CD8-positive, alpha-beta memory T cell (primary cell): ENCODE measurements around the gene GAPVD1. TPM values are rescaled to one million over a fixed set of nuclear protein-coding genes. Genes with fewer than 3 reads are reported as not detected.
A peak's percentile ranks its signal among the peaks of the same experiment; 100 is the strongest.
"Not testable (repeated sequence)": the region's sequence is repeated elsewhere in the genome, so short reads cannot be mapped to it uniquely, and the experiment has no call there.

Experiments
- CTCF ChIA-PET: fragments of 350-600 bp; sonication (Branson Sonifier 250); formaldehyde crosslinking; loops from one replicate; lab custom pipeline; 2021; ENCODE audit warnings: antibody characterized with exemption; lab: Charles Lee
- POLR2A ChIA-PET: fragments of 350-600 bp; sonication (Branson Sonifier 250); formaldehyde crosslinking; loops from one replicate; lab custom pipeline; 2021; ENCODE audit warnings: antibody characterized with exemption; lab: Charles Lee
- DNase-seq, 5 donors: peaks; one replicate each; pipeline versions ENCODE4 v3.0.0 to v3.0.0-alpha.2; 2020 to 2022; ENCODE audit warnings: mixed read lengths in 1 of 5
- H3K27ac ChIP-seq: one replicate; pipeline ENCODE4 v1.7.0; 2013; ENCODE audit warnings: low read depth, mild to moderate bottlenecking, low read length, moderate library complexity
- H3K27me3 ChIP-seq: 2 replicates; pipeline ENCODE4 v1.7.0; 2013; ENCODE audit warnings: low read length, mild to moderate bottlenecking; ENCODE audit not compliant: insufficient read depth, poor library complexity, severe bottlenecking
- H3K36me3 ChIP-seq: 2 replicates; pipeline ENCODE4 v1.7.0; 2013; ENCODE audit warnings: mild to moderate bottlenecking, low read length, moderate library complexity; ENCODE audit not compliant: insufficient read depth
- H3K4me1 ChIP-seq: 2 replicates; pipeline ENCODE4 v1.7.0; 2013; ENCODE audit warnings: mild to moderate bottlenecking, low read length, moderate library complexity; ENCODE audit not compliant: insufficient read depth
- H3K4me3 ChIP-seq: 2 replicates; pipeline ENCODE4 v1.7.0; 2013; ENCODE audit warnings: mild to moderate bottlenecking, low read length
- H3K9me3 ChIP-seq: 2 replicates; pipeline ENCODE4 v1.7.0; 2013; ENCODE audit warnings: mild to moderate bottlenecking, low read length
- H3K27ac Mint-ChIP-seq, 8 donors: one replicate each; pipeline ENCODE4 v1.8.0; 2020 to 2021; ENCODE audit warnings: mixed read lengths in 8 of 8, mild to moderate bottlenecking in 6 of 8, inconsistent platforms in 3 of 8, moderate library complexity in 3 of 8
- H3K27me3 Mint-ChIP-seq, 2 donors: one replicate each; pipeline ENCODE4 v1.8.0; 2020 to 2021; ENCODE audit warnings: mixed read lengths in 2 of 2, mild to moderate bottlenecking in 1 of 2, moderate library complexity in 1 of 2
- H3K36me3 Mint-ChIP-seq, 3 donors: one replicate each; pipeline ENCODE4 v1.8.0; 2020 to 2021; ENCODE audit warnings: mixed read lengths in 3 of 3, inconsistent platforms in 1 of 3, mild to moderate bottlenecking in 1 of 3
- H3K4me1 Mint-ChIP-seq, 3 donors: one replicate each; pipeline ENCODE4 v1.8.0; 2020 to 2021; ENCODE audit warnings: mixed read lengths in 3 of 3, inconsistent platforms in 1 of 3, mild to moderate bottlenecking in 1 of 3
- H3K4me3 Mint-ChIP-seq, 7 donors: one replicate each; pipeline ENCODE4 v1.8.0; 2020 to 2021; ENCODE audit warnings: mixed read lengths in 7 of 7, mild to moderate bottlenecking in 6 of 7, moderate library complexity in 4 of 7, inconsistent platforms in 2 of 7
- H3K9me3 Mint-ChIP-seq, 5 donors: one replicate each; pipeline ENCODE4 v1.8.0; 2020 to 2022; ENCODE audit warnings: mixed read lengths in 5 of 5, mild to moderate bottlenecking in 3 of 5, moderate library complexity in 2 of 5, inconsistent platforms in 1 of 5
- polyA plus RNA-seq: library from polyadenylated mRNA; unstranded; fragments of 300-500 nt; fragmentation: Illumina TruSeq; gene quantifications from one replicate; pipeline ENCODE4 v1.2.3, GENCODE V29; 2021
- total RNA-seq, 2 experiments: library from RNA; stranded (reverse); gene quantifications; one replicate each; pipeline ENCODE4 v1.2.3, GENCODE V29; 2021

Gene GAPVD1
- total and polyA plus RNA-seq, 3 experiments from 2014 or later: 42.7 to 55.4 (median 44.8) TPM

- Mint-ChIP-seq H3K4me1 (peaks cover 46 to 59% (median 51%) of the 10 kb centered on the region in 3 donors), H3K9me3 (no peaks in the 10 kb centered on the region), H3K27ac (peak overlapping the region; percentile 61 to 84 (median 69)), H3K27me3 (peaks cover 0 to 6% of the 10 kb centered on the region in 2 donors), H3K4me3 (peak overlapping the region in 6 of 7 donors; percentile 13 to 94 (median 60)), H3K36me3 (peaks cover 19 to 87% (median 32%) of the 10 kb centered on the region in 3 donors)
- H3K36me3 ChIP-seq: peaks cover 53% of the 10 kb centered on the region
- no peaks in the 10 kb centered on the region for H3K9me3 ChIP-seq
- peak in 1 of 5 donors; percentile 17 for DNase-seq
- H3K4me1 ChIP-seq: peaks cover 51% of the 10 kb centered on the region
- H3K27me3 ChIP-seq: no peaks in the 10 kb centered on the region
- ChIA-PET CTCF (no interaction called here), POLR2A (interaction anchor here (0.6 kb wide), 1 partner anchor 62 kb away, joined by 12 read pairs; no protein-coding TSS in a partner anchor)
- H3K27ac ChIP-seq: no peak overlapping the region
- peak overlapping the region; percentile 0 for H3K4me3 ChIP-seq
These were observed 25.7 kb upstream of the GAPVD1 start for GRCh38 chr9:125235804-125236519.

GRCh38 chr9:125236520-125237159 is 25.0 kb upstream of the GAPVD1 start:
- peaks cover 0 to 12% of the 10 kb centered on the region in 2 donors for H3K27me3 Mint-ChIP-seq
- peak overlapping the region in 6 of 8 donors; percentile 14 to 84 (median 69) for H3K27ac Mint-ChIP-seq
- CTCF ChIA-PET, H3K4me3 ChIP-seq, H3K27me3 ChIP-seq, H3K9me3 Mint-ChIP-seq, H3K27ac ChIP-seq, H3K9me3 ChIP-seq: not testable (repeated sequence)
- DNase-seq: peak in 1 of 5 donors; percentile 3
- peaks cover 53% of the 10 kb centered on the region for H3K36me3 ChIP-seq
- peaks cover 51 to 62% (median 51%) of the 10 kb centered on the region in 3 donors for H3K4me1 Mint-ChIP-seq
- POLR2A ChIA-PET: interaction anchor here (0.6 to 1.2 kb wide), 2 partner anchors 25 to 61 kb away, joined by 3 to 12 read pairs; partner anchors contain the start of gene GAPVD1
- H3K4me1 ChIP-seq: peaks cover 52% of the 10 kb centered on the region
- peaks cover 19 to 89% (median 32%) of the 10 kb centered on the region in 3 donors for H3K36me3 Mint-ChIP-seq
- peak overlapping the region; percentile 15 to 94 (median 57) for H3K4me3 Mint-ChIP-seq

DNA sequence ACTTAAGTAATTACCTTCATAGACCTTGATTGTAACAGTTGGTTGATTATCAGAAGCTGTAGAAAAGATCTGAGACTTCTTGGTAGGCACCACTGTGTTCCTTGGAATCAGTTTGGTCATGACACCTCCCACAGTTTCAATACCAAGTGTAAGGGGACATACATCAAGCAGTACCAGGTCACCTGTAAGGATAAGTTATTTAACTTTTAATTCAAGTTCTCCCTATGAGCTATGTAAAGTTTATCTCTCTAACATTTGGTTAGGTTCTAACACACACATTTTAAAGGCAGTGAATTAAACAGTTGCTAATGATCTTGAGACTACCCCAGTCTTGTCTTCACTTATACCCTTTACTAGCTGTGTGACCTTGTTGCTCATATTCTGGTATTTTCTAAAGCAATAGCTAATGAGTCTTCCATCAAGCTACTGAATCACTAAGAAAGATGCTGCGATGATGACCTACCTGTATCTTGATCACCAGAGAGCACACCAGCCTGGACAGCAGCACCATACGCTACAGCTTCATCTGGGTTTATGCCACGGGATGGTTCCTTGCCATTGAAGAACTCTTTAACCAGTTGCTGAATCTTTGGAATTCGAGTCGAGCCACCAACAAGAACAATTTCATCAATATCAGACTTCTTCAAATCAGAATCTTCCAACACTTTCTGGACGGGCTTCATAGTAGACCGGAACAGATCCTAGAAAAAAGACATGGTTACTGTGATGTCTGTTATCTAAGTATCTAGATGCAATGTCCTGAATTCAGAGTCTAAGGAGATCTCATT is 23.3 kb upstream of the GAPVD1 start:
- POLR2A ChIA-PET: no interaction called here
- Histone ChIP-seq H3K4me3 (no peak overlapping the region), H3K4me1 (peaks cover 62% of the 10 kb centered on the region), H3K27me3 (no peaks in the 10 kb centered on the region), H3K36me3 (peaks cover 52% of the 10 kb centered on the region), H3K27ac (no peak overlapping the region), H3K9me3 (no peaks in the 10 kb centered on the region)
- Mint-ChIP-seq H3K4me3 (peak overlapping the region; percentile 92 to 99 (median 95)), H3K27me3 (peaks cover 0 to 13% of the 10 kb centered on the region in 2 donors), H3K27ac (peak overlapping the region; percentile 33 to 99 (median 72)), H3K36me3 (peaks cover 19 to 84% (median 30%) of the 10 kb centered on the region in 3 donors), H3K9me3 (no peaks in the 10 kb centered on the region), H3K4me1 (peaks cover 59 to 70% (median 59%) of the 10 kb centered on the region in 3 donors)
- DNase-seq: peak in 1 of 5 donors; percentile 5
- CTCF ChIA-PET: interaction anchor here (0.8 kb wide), 1 partner anchor 98 kb away, joined by 3 read pairs; no protein-coding TSS in a partner anchor

DNA sequence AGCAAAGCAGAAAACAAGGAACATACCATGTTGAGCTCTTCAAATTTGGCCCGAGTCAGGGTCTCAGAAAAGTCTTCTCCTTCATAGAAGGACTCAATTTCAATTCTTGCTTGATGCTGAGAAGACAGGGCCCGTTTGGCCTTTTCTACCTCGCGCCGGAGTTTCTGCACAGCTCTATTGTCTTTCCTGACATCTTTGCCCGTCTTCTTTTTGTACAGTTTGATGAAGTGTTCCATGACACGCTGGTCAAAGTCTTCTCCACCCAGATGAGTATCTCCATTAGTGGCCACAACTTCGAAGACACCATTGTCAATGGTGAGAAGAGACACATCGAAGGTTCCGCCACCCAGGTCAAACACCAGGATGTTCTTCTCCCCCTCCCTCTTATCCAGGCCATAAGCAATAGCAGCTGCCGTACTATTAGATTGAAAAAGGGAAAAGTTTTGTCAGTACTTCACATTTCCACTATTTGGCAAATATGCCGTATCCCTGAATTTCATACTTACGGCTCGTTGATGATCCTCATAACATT is 22.6 kb upstream of the GAPVD1 start:
- Mint-ChIP-seq H3K27ac (peak overlapping the region in 7 of 8 donors; percentile 33 to 99 (median 51)), H3K9me3 (no peaks in the 10 kb centered on the region), H3K4me1 (peaks cover 59 to 70% (median 59%) of the 10 kb centered on the region in 3 donors), H3K4me3 (peak overlapping the region; percentile 92 to 99 (median 95)), H3K36me3 (peaks cover 19 to 78% (median 27%) of the 10 kb centered on the region in 3 donors), H3K27me3 (peaks cover 0 to 13% of the 10 kb centered on the region in 2 donors)
- ChIA-PET POLR2A (no interaction called here), CTCF (no interaction called here)
- Histone ChIP-seq H3K4me3 (peak overlapping the region; percentile 25), H3K27me3 (no peaks in the 10 kb centered on the region), H3K9me3 (no peaks in the 10 kb centered on the region), H3K27ac (peak overlapping the region; percentile 99), H3K4me1 (peaks cover 62% of the 10 kb centered on the region), H3K36me3 (peaks cover 45% of the 10 kb centered on the region)
- DNase-seq: peak in 1 of 5 donors; percentile 11

GRCh38 chr9:125239631-125240597 is 21.7 kb upstream of the GAPVD1 start:
- Histone ChIP-seq H3K4me1 (peaks cover 62% of the 10 kb centered on the region), H3K36me3 (peaks cover 41% of the 10 kb centered on the region), H3K4me3 (peak overlapping the region; percentile 96), H3K9me3 (no peaks in the 10 kb centered on the region), H3K27me3 (no peaks in the 10 kb centered on the region), H3K27ac (peak overlapping the region; percentile 99)
- H3K9me3 Mint-ChIP-seq: no peaks in the 10 kb centered on the region
- peak overlapping the region; percentile 92 to 99 (median 95) for H3K4me3 Mint-ChIP-seq
- H3K27ac Mint-ChIP-seq: peak overlapping the region; percentile 97 to 100 (median 99)
- CTCF ChIA-PET: interaction anchor here (1.0 to 2.3 kb wide), 4 partner anchors 22 to 51 kb away, joined by 3 to 18 read pairs (median 4); partner anchors contain the start of gene GAPVD1
- H3K36me3 Mint-ChIP-seq: peaks cover 19 to 72% (median 24%) of the 10 kb centered on the region in 3 donors
- peaks cover 0 to 13% of the 10 kb centered on the region in 2 donors for H3K27me3 Mint-ChIP-seq
- DNase-seq: peak in 1 of 5 donors; percentile 5
- H3K4me1 Mint-ChIP-seq: peaks cover 56 to 66% (median 59%) of the 10 kb centered on the region in 3 donors
- POLR2A ChIA-PET: interaction anchor here (0.5 to 2.8 kb wide), 4 partner anchors 22 to 45 kb away, joined by 6 to 47 read pairs (median 25); partner anchors contain the start of genes GAPVD1 and RABEPK

- Mint-ChIP-seq H3K27ac (peak overlapping the region; percentile 97 to 100 (median 99)), H3K9me3 (no peaks in the 10 kb centered on the region), H3K4me1 (peaks cover 51 to 59% (median 54%) of the 10 kb centered on the region in 3 donors), H3K27me3 (peaks cover 0 to 13% of the 10 kb centered on the region in 2 donors), H3K36me3 (peaks cover 19 to 65% (median 20%) of the 10 kb centered on the region in 3 donors), H3K4me3 (peak overlapping the region; percentile 92 to 99 (median 95))
- Histone ChIP-seq H3K4me1 (peaks cover 57% of the 10 kb centered on the region), H3K27ac (peak overlapping the region; percentile 99), H3K36me3 (peaks cover 37% of the 10 kb centered on the region), H3K27me3 (no peaks in the 10 kb centered on the region), H3K4me3 (peak overlapping the region; percentile 96), H3K9me3 (no peaks in the 10 kb centered on the region)
- peak in 1 of 5 donors; percentile 22 for DNase-seq
- ChIA-PET CTCF (interaction anchor here (1.0 to 2.3 kb wide), 5 partner anchors 13 to 52 kb away, joined by 3 to 18 read pairs (median 4); partner anchors contain the start of gene GAPVD1), POLR2A (interaction anchor here (0.5 to 2.8 kb wide), 11 partner anchors 22 to 379 kb away, joined by 3 to 47 read pairs (median 6); partner anchors contain the start of genes ARPC5L, GAPVD1, GOLGA1 and RABEPK)
These were observed 21.0 kb upstream of the GAPVD1 start for GRCh38 chr9:125240649-125240999.
